Pancreas (tissue), 10 donors: ENCODE measurements around the gene HYOU1. TPM values are rescaled to one million over a fixed set of nuclear protein-coding genes. Genes with fewer than 3 reads are reported as not detected.

Experiments
- ATAC-seq, 4 donors: fragments of 200-7000 bp; cut with Tn5 transposase; one replicate each; pipeline versions ENCODE4 v1.8.0 to v1.9.1; 2020; ENCODE audit warnings: mild to moderate bottlenecking in 4 of 4, moderate library complexity in 4 of 4
- DNase-seq, 6 donors: peaks; one replicate each; pipeline ENCODE4 v3.0.0-alpha.2; 2020
- FAIRE-seq: peaks from 2 replicates; lab custom pipeline; 2012; peaks lifted over from hg19 to GRCh38; lab: Jason Lieb, UNC
- H3K27ac ChIP-seq, 4 donors: fragments of 200-600 bp; sonication (generic); 1 replicate in 3 of 4; 2 replicates in 1 of 4; pipeline versions ENCODE4 v1.5.0 to v1.8.0; 2020
- H3K27me3 ChIP-seq, 4 donors: fragments of 200-600 bp; one replicate each; pipeline ENCODE4 v1.8.0; 2021
- H3K36me3 ChIP-seq, 3 donors: fragments of 200-600 bp; sonication (generic) in 1 of 3; one replicate each; pipeline versions ENCODE4 v1.5.0 to v1.8.0; 2020 to 2021
- H3K4me1 ChIP-seq, 3 donors: fragments of 200-600 bp; one replicate each; pipeline ENCODE4 v1.8.0; 2021
- H3K4me3 ChIP-seq, 4 donors: fragments of 200-600 bp; sonication (generic) in 2 of 4; one replicate each; pipeline versions ENCODE4 v1.5.0 to v1.8.0; 2020 to 2021
- H3K9me3 ChIP-seq, 4 donors: fragments of 200-600 bp; one replicate each; pipeline ENCODE4 v1.8.0; 2021
- WGBS, 2 donors: extraction: QIAGEN DNeasy Blood & Tissue Kit; methylation state at CpG; one replicate each; pipeline ENCODE4 v1.1.7; 2013; 5-methylcytosine and 5-hydroxymethylcytosine counted together
- intact Hi-C, 3 donors: fragments of 100-400 bp; cut with DNase I; formaldehyde crosslinking; loops; one replicate each; pipeline versions ENCODE4 v1.11.1 to v1.14.2; 2022
- microRNA-seq, 2 donors: library from miRNA; unstranded; fragments of <30 nt; microRNA quantifications; one replicate each; pipeline versions ENCODE4 to v1.1.0, GENCODE V29; 2019 to 2020
- polyA plus RNA-seq, 2 donors: library from polyadenylated mRNA; stranded (reverse); fragments of 200-250 nt; gene quantifications; one replicate each; pipeline ENCODE4 v1.2.3, GENCODE V29; 2013
- total RNA-seq, 6 donors: library from RNA; stranded (reverse); fragmentation: NEBNext Ultra II Directional in 4 of 6; extraction: Animal tissue kit (Norgen Biotek cat#: 25700) in 4 of 6; gene quantifications; one replicate each; pipeline versions ENCODE4 v1.2.1 to v1.2.4, GENCODE V29; 2021 to 2023
- TF ChIP-seq, protein P1 (sequence below), 4 donors: fragments of 200-600 bp; sonication (generic) in 3 of 4; IDR thresholded peaks; one replicate each; pipeline versions ENCODE4 v1.5.0 to v1.8.0; 2021; ENCODE audit warnings: antibody characterized with exemption in 4 of 4
- donor health status: healthy with polysubstance abuse.
- donor health status: DM: no; HTN: no; CAD: no; lungs with moderate emphysema.
- donor health status: DM: no; HTN: no; CAD: no.
- donor health status: control.
- donor health status: control.
- donor health status: Bipolar disorder and iron deficiency.
- donor health status: DM: yes; HTN: yes; CAD: no.
- donor health status: DM: no; HTN: no; CAD: no.
- donor health status: DM: no; HTN: no; CAD: no.
- donor health status: DM: yes; HTN: yes; CAD: no.

HYOU1 gene
- total and polyA plus RNA-seq, 8 donors: 79.2 to 210 (median 143) TPM

DNA sequence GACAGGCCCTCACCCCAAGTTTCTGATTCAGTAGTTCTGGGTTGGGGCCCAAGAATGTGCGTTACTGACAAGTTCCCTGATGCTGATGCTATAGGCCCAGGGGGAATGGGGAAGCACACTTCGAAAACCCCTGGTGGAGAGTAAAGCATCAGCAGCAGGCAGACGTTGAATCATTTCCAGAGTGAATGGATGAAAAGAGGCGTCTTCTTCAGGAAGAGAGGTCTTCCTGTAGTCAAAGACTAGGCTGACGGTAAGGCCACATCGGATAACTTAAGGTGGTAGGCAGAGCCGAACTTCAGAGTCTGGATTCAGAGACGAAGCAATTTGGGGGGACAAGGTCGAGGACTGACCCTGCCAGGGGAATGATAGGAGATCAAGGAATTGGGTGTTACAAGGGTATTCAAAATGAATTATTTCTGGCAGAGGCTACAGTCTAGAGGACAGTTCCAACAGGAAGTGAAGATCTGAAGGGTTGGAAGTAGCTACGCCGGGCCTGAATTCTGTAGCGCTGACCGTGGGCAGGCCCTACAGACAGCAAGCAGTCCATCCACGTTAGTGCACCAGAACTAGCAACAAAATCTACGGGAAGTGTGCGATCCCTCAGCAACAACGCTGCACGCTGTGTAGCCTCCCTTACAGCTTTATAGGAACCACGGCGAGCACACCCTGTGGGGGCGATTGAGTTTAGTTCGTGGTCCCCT is 59.9 kb downstream of the HYOU1 start:
- peak overlapping the region; percentile 53 to 91 (median 74) for H3K4me3 ChIP-seq
- intact Hi-C loops: no loop called here
- H3K9me3 ChIP-seq: no peaks in the 10 kb centered on the region
- H3K27me3 ChIP-seq: no peaks in the 10 kb centered on the region
- TF ChIP-seq, protein P1, sequence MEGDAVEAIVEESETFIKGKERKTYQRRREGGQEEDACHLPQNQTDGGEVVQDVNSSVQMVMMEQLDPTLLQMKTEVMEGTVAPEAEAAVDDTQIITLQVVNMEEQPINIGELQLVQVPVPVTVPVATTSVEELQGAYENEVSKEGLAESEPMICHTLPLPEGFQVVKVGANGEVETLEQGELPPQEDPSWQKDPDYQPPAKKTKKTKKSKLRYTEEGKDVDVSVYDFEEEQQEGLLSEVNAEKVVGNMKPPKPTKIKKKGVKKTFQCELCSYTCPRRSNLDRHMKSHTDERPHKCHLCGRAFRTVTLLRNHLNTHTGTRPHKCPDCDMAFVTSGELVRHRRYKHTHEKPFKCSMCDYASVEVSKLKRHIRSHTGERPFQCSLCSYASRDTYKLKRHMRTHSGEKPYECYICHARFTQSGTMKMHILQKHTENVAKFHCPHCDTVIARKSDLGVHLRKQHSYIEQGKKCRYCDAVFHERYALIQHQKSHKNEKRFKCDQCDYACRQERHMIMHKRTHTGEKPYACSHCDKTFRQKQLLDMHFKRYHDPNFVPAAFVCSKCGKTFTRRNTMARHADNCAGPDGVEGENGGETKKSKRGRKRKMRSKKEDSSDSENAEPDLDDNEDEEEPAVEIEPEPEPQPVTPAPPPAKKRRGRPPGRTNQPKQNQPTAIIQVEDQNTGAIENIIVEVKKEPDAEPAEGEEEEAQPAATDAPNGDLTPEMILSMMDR (IDR thresholded peaks at IDR 0.05): no peak
- DNase-seq (no peak), FAIRE-seq (no peak), ATAC-seq (peak in 3 of 4 donors; percentile 11 to 52 (median 22))
- H3K27ac ChIP-seq: peak overlapping the region in 2 of 4 donors; percentile 7 to 14
- H3K36me3 ChIP-seq: peaks cover 0 to 8% (median 8%) of the 10 kb centered on the region in 3 donors
- peaks cover 0 to 14% (median 0%) of the 10 kb centered on the region in 3 donors for H3K4me1 ChIP-seq
- WGBS, 2 donors: 29 to 32% methylated on average over 22 of the region's 22 CpGs

Small RNA genes within 50 kb of the gene (microRNA-seq; reads per million reads assigned to microRNA genes)
- gene MIR3656: 0 to 1.5 reads per million in 2 donors

Other genes starting within 250 kb of the HYOU1 start
- gene CXCR5, start 173.3 kb downstream of the HYOU1 start, total RNA-seq: under 1 TPM; 0.06 to 0.20 (median 0.12) TPM
- gene CXCR5, start 173.3 kb downstream of the HYOU1 start, polyA plus RNA-seq: under 1 TPM; 0.11 to 0.19 TPM
- 10 to 100 TPM; 15.2 to 40.8 (median 23.3) TPM for gene BCL9L, start 131.3 kb downstream of the HYOU1 start, total RNA-seq
- 10 to 100 TPM in 1 of 2 donors, 1 to 10 TPM in 1; 6.5 to 31.4 TPM for gene BCL9L, start 131.3 kb downstream of the HYOU1 start, polyA plus RNA-seq
- under 1 TPM in 1 of 6 donors, not detected in 5; 0.16 TPM for gene UPK2, start 100.9 kb downstream of the HYOU1 start, total RNA-seq
- gene UPK2, start 100.9 kb downstream of the HYOU1 start, polyA plus RNA-seq: under 1 TPM; 0.09 to 0.19 TPM
- gene FOXR1, start 85.4 kb downstream of the HYOU1 start, total RNA-seq: not detected
- not detected for gene FOXR1, start 85.4 kb downstream of the HYOU1 start, polyA plus RNA-seq
- 10 to 100 TPM in 4 of 6 donors, 1 to 10 TPM in 2; 9.1 to 21.3 (median 14.0) TPM for gene CENATAC, start 59.1 kb downstream of the HYOU1 start, total RNA-seq
- gene CENATAC, start 59.1 kb downstream of the HYOU1 start, polyA plus RNA-seq: 10 to 100 TPM; 61.1 to 86.2 TPM
- 100 to 1,000 TPM; 536 to 863 (median 675) TPM for gene RPS25, start 38.9 kb downstream of the HYOU1 start, total RNA-seq
- gene RPS25, start 38.9 kb downstream of the HYOU1 start, polyA plus RNA-seq: 1,000 to 10,000 TPM; 1,298 to 1,472 TPM
- 10 to 100 TPM; 13.7 to 36.5 (median 27.2) TPM for gene TRAPPC4, start 38.4 kb downstream of the HYOU1 start, total RNA-seq
- gene TRAPPC4, start 38.4 kb downstream of the HYOU1 start, polyA plus RNA-seq: 10 to 100 TPM; 21.6 to 55.7 TPM
- gene SLC37A4, start 26.3 kb downstream of the HYOU1 start, total RNA-seq: 10 to 100 TPM; 27.1 to 41.6 (median 32.6) TPM
- gene SLC37A4, start 26.3 kb downstream of the HYOU1 start, polyA plus RNA-seq: 100 to 1,000 TPM in 1 of 2 donors, 10 to 100 TPM in 1; 67.0 to 163 TPM
- 10 to 100 TPM; 14.2 to 21.2 (median 16.0) TPM for gene VPS11, start 10.6 kb upstream of the HYOU1 start, total RNA-seq
- 10 to 100 TPM; 34.2 to 47.4 TPM for gene VPS11, start 10.6 kb upstream of the HYOU1 start, polyA plus RNA-seq
- gene HMBS, start 27.7 kb upstream of the HYOU1 start, total RNA-seq: 10 to 100 TPM in 1 of 6 donors, 1 to 10 TPM in 5; 4.8 to 15.1 (median 8.6) TPM
- 10 to 100 TPM; 18.9 TPM for gene HMBS, start 27.7 kb upstream of the HYOU1 start, polyA plus RNA-seq
- gene DPAGT1, start 44.6 kb upstream of the HYOU1 start, total RNA-seq: 10 to 100 TPM; 21.3 to 46.2 (median 26.1) TPM
- 10 to 100 TPM; 30.6 to 31.9 TPM for gene DPAGT1, start 44.6 kb upstream of the HYOU1 start, polyA plus RNA-seq
- gene C2CD2L, start 50.1 kb upstream of the HYOU1 start, total RNA-seq: 1 to 10 TPM; 4.9 to 9.1 (median 6.7) TPM
- gene C2CD2L, start 50.1 kb upstream of the HYOU1 start, polyA plus RNA-seq: 10 to 100 TPM; 11.9 to 12.3 TPM
- 10 to 100 TPM in 3 of 6 donors, 1 to 10 TPM in 3; 8.6 to 19.3 (median 11.3) TPM for gene HINFP, start 64.4 kb upstream of the HYOU1 start, total RNA-seq
- 10 to 100 TPM; 16.7 to 21.3 TPM for gene HINFP, start 64.4 kb upstream of the HYOU1 start, polyA plus RNA-seq
- not detected for gene ABCG4, start 91.8 kb upstream of the HYOU1 start, total RNA-seq
- under 1 TPM; 0.11 to 0.21 TPM for gene ABCG4, start 91.8 kb upstream of the HYOU1 start, polyA plus RNA-seq
- 10 to 100 TPM in 1 of 6 donors, 1 to 10 TPM in 5; 6.9 to 12.6 (median 7.5) TPM for gene NLRX1, start 111.5 kb upstream of the HYOU1 start, total RNA-seq
- gene NLRX1, start 111.5 kb upstream of the HYOU1 start, polyA plus RNA-seq: 1 to 10 TPM; 6.5 to 7.9 TPM
- 1 to 10 TPM in 2 of 6 donors, under 1 TPM in 3, not detected in 1; 0.38 to 1.6 (median 0.84) TPM for gene NHERF4, start 128.3 kb upstream of the HYOU1 start, total RNA-seq
- gene NHERF4, start 128.3 kb upstream of the HYOU1 start, polyA plus RNA-seq: 1 to 10 TPM; 2.5 to 4.7 TPM
- 1 to 10 TPM; 3.3 to 9.8 (median 4.3) TPM for gene CBL, start 149.1 kb upstream of the HYOU1 start, total RNA-seq
- 1 to 10 TPM; 2.0 to 2.6 TPM for gene CBL, start 149.1 kb upstream of the HYOU1 start, polyA plus RNA-seq